ENCODE measurements around the gene LCK. TPM values are rescaled to one million over a fixed set of nuclear protein-coding genes. Genes with fewer than 3 reads are reported as not detected.

LCK gene
- total and polyA plus RNA-seq, 2 donors (not counting 1 experiment from before 2014, with no cell fraction given), result 22.3 to 23.8 TPM

- Histone ChIP-seq H3K9me3 (ENCODE audit: control extremely low read depth in 1 of 3, control insufficient read depth in 2 of 3, insufficient read depth in 1 of 3, low read length in 2 of 3) (no peaks in the 10 kb centered on the region), H2AFZ (ENCODE audit: insufficient read depth, low read depth, low read length, poor library complexity, severe bottlenecking) (no peak overlapping the region), H3K4me1 (ENCODE audit: control insufficient read depth in 2 of 2, insufficient read depth in 2 of 2, low read length in 2 of 2) (peaks cover 2 to 3% of the 10 kb centered on the region in 2 donors), H3K4me2 (replicated peaks; ENCODE audit: low read depth, low read length, poor library complexity, severe bottlenecking) (no peak overlapping the region), H3K27ac (ENCODE audit: low read length in 2 of 2) (no peak overlapping the region), H4K20me1 (ENCODE audit: control insufficient read depth, insufficient read depth, low read length, poor library complexity, severe bottlenecking) (peaks cover 5% of the 10 kb centered on the region), H3K79me2 (ENCODE audit: control insufficient read depth, insufficient read depth, low read length) (peaks cover 12% of the 10 kb centered on the region), H3K4me3 (ENCODE audit: control extremely low read depth in 1 of 5, extremely low read depth in 1 of 5, insufficient read depth in 1 of 5, low read depth in 2 of 5, low read length in 4 of 5) (no peak overlapping the region), H3K9ac (ENCODE audit: low read length) (no peak overlapping the region), H3K36me3 (replicated peaks in 1 of 2; ENCODE audit: control extremely low read depth in 1 of 2, control insufficient read depth in 1 of 2, extremely low read depth in 1 of 2, insufficient read depth in 2 of 2, low read length in 1 of 2) (peaks cover 6 to 68% of the 10 kb centered on the region in 2 experiments), H3K27me3 (replicated peaks in 1 of 4; ENCODE audit: control extremely low read depth in 1 of 4, control insufficient read depth in 3 of 4, insufficient read depth in 4 of 4, low read length in 3 of 4) (no peaks in the 10 kb centered on the region)
- CTCF ChIA-PET, result interaction anchor here (0.5 to 3.9 kb wide), 5 partner anchors 13 to 142 kb away, joined by 3 to 14 read pairs (median 5); partner anchors contain the start of gene HDAC1
- Mint-ChIP-seq H3K27me3 (no peaks in the 10 kb centered on the region), H3K9me3 (ENCODE audit: insufficient read depth) (no peaks in the 10 kb centered on the region), H3K27ac (no peak overlapping the region), H3K4me1 (peaks cover 8% of the 10 kb centered on the region), H3K4me3 (no peak overlapping the region)
- TF ChIP-seq CTCF (IDR thresholded peaks at IDR 0.05) (no peak), EZH2 (IDR thresholded peaks at IDR 0.05; ENCODE audit: borderline replicate concordance, insufficient read depth, low read depth, low read length, poor library complexity, severe bottlenecking) (no peak)
- POLR2A ChIA-PET, result interaction anchor here (0.6 kb wide), 1 partner anchor 121 kb away, joined by 7 read pairs; no protein-coding TSS in a partner anchor
- ATAC-seq (ENCODE audit: low read depth) (no peak), DNase-seq (no peak)
- 100% methylated on average over 1 of the region's 3 CpGs for WGBS (ENCODE audit: insufficient coverage)
- intact Hi-C loops (cut with micrococcal nuclease), result no loop called here
Observed at GRCh38 chr1:32228771-32229170, 22.3 kb upstream of the LCK start.

- no peaks in the 10 kb centered on the region for H3K79me2 ChIP-seq (ENCODE audit: control insufficient read depth, insufficient read depth, low read length)
- no peak overlapping the region for H3K27ac Mint-ChIP-seq
- no peak overlapping the region for H3K9ac ChIP-seq (ENCODE audit: low read length)
- ATAC-seq (ENCODE audit: low read depth), result no peak
- DNase-seq, result no peak
- WGBS (ENCODE audit: insufficient coverage), result 94% methylated on average over 3 of the region's 5 CpGs
- no peak overlapping the region for H3K27ac ChIP-seq (ENCODE audit: low read length in 2 of 2)
- H3K9me3 ChIP-seq (ENCODE audit: control extremely low read depth in 1 of 3, control insufficient read depth in 2 of 3, insufficient read depth in 1 of 3, low read length in 2 of 3), result no peaks in the 10 kb centered on the region
- H3K4me1 ChIP-seq (ENCODE audit: control insufficient read depth in 2 of 2, insufficient read depth in 2 of 2, low read length in 2 of 2), result no peaks in the 10 kb centered on the region
- H2AFZ ChIP-seq (ENCODE audit: insufficient read depth, low read depth, low read length, poor library complexity, severe bottlenecking), result no peak overlapping the region
- no peaks in the 10 kb centered on the region for H3K27me3 ChIP-seq (replicated peaks in 1 of 4; ENCODE audit: control extremely low read depth in 1 of 4, control insufficient read depth in 3 of 4, insufficient read depth in 4 of 4, low read length in 3 of 4)
- H3K4me1 Mint-ChIP-seq, result peaks cover 1% of the 10 kb centered on the region
- intact Hi-C loops (cut with micrococcal nuclease), result no loop called here
- H3K36me3 ChIP-seq (replicated peaks in 1 of 2; ENCODE audit: control extremely low read depth in 1 of 2, control insufficient read depth in 1 of 2, extremely low read depth in 1 of 2, insufficient read depth in 2 of 2, low read length in 1 of 2), result peaks cover 9 to 47% of the 10 kb centered on the region in 2 experiments
- no peak overlapping the region for H3K4me3 ChIP-seq (ENCODE audit: control extremely low read depth in 1 of 5, extremely low read depth in 1 of 5, insufficient read depth in 1 of 5, low read depth in 2 of 5, low read length in 4 of 5)
- no peaks in the 10 kb centered on the region for H3K27me3 Mint-ChIP-seq
- no peak overlapping the region for H3K4me2 ChIP-seq (replicated peaks; ENCODE audit: low read depth, low read length, poor library complexity, severe bottlenecking)
- TF ChIP-seq CTCF (IDR thresholded peaks at IDR 0.05), result no peak
- no peak for TF ChIP-seq EZH2 (IDR thresholded peaks at IDR 0.05; ENCODE audit: borderline replicate concordance, insufficient read depth, low read depth, low read length, poor library complexity, severe bottlenecking)
- H3K4me3 Mint-ChIP-seq, result no peak overlapping the region
- no peaks in the 10 kb centered on the region for H4K20me1 ChIP-seq (ENCODE audit: control insufficient read depth, insufficient read depth, low read length, poor library complexity, severe bottlenecking)
- no peaks in the 10 kb centered on the region for H3K9me3 Mint-ChIP-seq (ENCODE audit: insufficient read depth)
- CTCF ChIA-PET, result interaction anchor here (1.4 kb wide), 1 partner anchor 86 kb away, joined by 3 read pairs; no protein-coding TSS in a partner anchor
- POLR2A ChIA-PET, result interaction anchor here (0.6 kb wide), 1 partner anchor 207 kb away, joined by 5 read pairs; no protein-coding TSS in a partner anchor
Observed at GRCh38 chr1:32231843-32232432, 19.1 kb upstream of the LCK start.

Data from B cell (primary cell).